SK-N-MC (cell line): ENCODE results near the gene HS1BP3.

Source experiments
- EZH2 ChIP-seq: fragments of 200-600 bp; sonication (generic); IDR thresholded peaks from one replicate; pipeline ENCODE4 v1.6.1; 2017; ENCODE audit warnings: antibody characterized with exemption
- FOXP2 ChIP-seq: optimal IDR thresholded peaks from 2 replicates; pipeline ENCODE3; 2011; ENCODE audit warnings: mild to moderate bottlenecking, moderate library complexity; ENCODE audit not compliant: insufficient read depth; ENCODE audit errors: extremely low read length, control extremely low read depth
- POLR2AphosphoS5 ChIP-seq: IDR thresholded peaks from 2 replicates; pipeline ENCODE4 v1.6.1; 2012; ENCODE audit warnings: mild to moderate bottlenecking, low read depth, low read length, borderline replicate concordance

- TF ChIP-seq EZH2 (no peak), POLR2AphosphoS5 (no peak), FOXP2 (no peak)
These were observed 15.8 kb downstream of the HS1BP3 start for GRCh38 chr2:20635113-20635510.
